HCT116 (cell line): ENCODE data around the gene SLCO2A1. TPM values are rescaled to one million over a fixed set of nuclear protein-coding genes. Genes with fewer than 3 reads are reported as not detected.

Experiments
- ATAC-seq: fragments of 200-7000 bp; cut with Tn5 transposase; 2 replicates; pipeline ENCODE4 v1.9.1; 2020; ENCODE audit warnings: mild to moderate bottlenecking, moderate library complexity
- BruUV-seq: library from RNA; stranded (reverse); fragments of 400-500 nt; replicated peaks from 2 replicates; lab custom pipeline; 2021; lab: Mats Ljungman, UMichigan
- CTCF ChIA-PET: fragments of 300-600 bp; sonication (Branson Sonifier 250); formaldehyde crosslinking; loops from one replicate; lab custom pipeline; 2021; ENCODE audit warnings: antibody characterized with exemption; lab: Charles Lee
- POLR2A ChIA-PET: fragments of 300-600, 350-600 bp; sonication (Branson Sonifier 250); formaldehyde crosslinking; loops from one replicate; lab custom pipeline; 2021; ENCODE audit warnings: antibody characterized with exemption; lab: Charles Lee
- RAD21 ChIA-PET, 2 experiments: fragments of 300-600 bp; sonication (Branson Sonifier 250); formaldehyde crosslinking; loops; one replicate each; lab custom pipeline; 2023; ENCODE audit warnings: low total read pairs in 2 of 2; ENCODE audit not compliant: uncharacterized antibody in 2 of 2, unreplicated experiment in 2 of 2, low non-redundant PET in 1 of 2; lab: Charles Lee
- DNase-seq: peaks from one replicate; pipeline ENCODE4 v3.0.0-alpha.2; 2010; ENCODE audit warnings: low read depth, low spot score
- H2AFZ ChIP-seq: fragments of 200-600 bp; shearing (Covaris generic), sonication (generic); 2 replicates; pipeline ENCODE4 v1.6.1; 2017; ENCODE audit warnings: low read depth, mixed run types, mixed read lengths, antibody characterized with exemption, low read length; ENCODE audit not compliant: poor library complexity, severe bottlenecking
- H3K27ac ChIP-seq: 2 replicates; pipeline ENCODE4 v1.5.1; 2012; ENCODE audit warnings: low read depth, low read length
- H3K27me3 ChIP-seq: fragments of 200-600 bp; sonication (generic); 2 replicates; pipeline ENCODE4 v1.6.1; 2016; ENCODE audit warnings: mixed run types, low read length, mixed read lengths; ENCODE audit not compliant: insufficient read depth
- H3K36me3 ChIP-seq, 2 experiments: fragments of 200-500 bp in 1 of 2; fragments of 200-600 bp in 1 of 2; sonication (Bioruptor generic) in 1 of 2; sonication (generic) in 1 of 2; 2 replicates each; pipeline versions ENCODE4 v1.5.1 to v1.6.1; 2014 to 2016; ENCODE audit warnings: low read length in 2 of 2, inconsistent platforms in 1 of 2, mixed read lengths in 1 of 2, mixed run types in 1 of 2; ENCODE audit not compliant: insufficient read depth in 2 of 2, control insufficient read depth in 1 of 2
- H3K4me1 ChIP-seq, 2 experiments: fragments of 200-600 bp in 1 of 2; sonication (generic) in 1 of 2; 2 replicates each; pipeline versions ENCODE4 v1.5.1 to v1.6.1; 2012 to 2017; ENCODE audit warnings: low read length in 2 of 2, inconsistent platforms in 1 of 2, mild to moderate bottlenecking in 1 of 2, mixed read lengths in 1 of 2, mixed run types in 1 of 2, moderate library complexity in 1 of 2; ENCODE audit not compliant: insufficient read depth in 2 of 2, control insufficient read depth in 1 of 2
- H3K4me2 ChIP-seq: fragments of 200-600 bp; sonication (generic); 2 replicates; pipeline ENCODE4 v1.6.1; 2017; ENCODE audit warnings: mixed run types, low read length, mixed read lengths
- H3K4me3 ChIP-seq, 2 experiments: fragments of 200-600 bp in 1 of 2; sonication (generic) in 1 of 2; replicated peaks in 1 of 2; 2 replicates each; pipeline ENCODE4 v1.5.1; 2011 to 2016; ENCODE audit warnings: low read length in 2 of 2, control low read depth in 1 of 2, low read depth in 1 of 2, mild to moderate bottlenecking in 1 of 2, mixed read lengths in 1 of 2, mixed run types in 1 of 2
- H3K79me2 ChIP-seq: fragments of 200-600 bp; sonication (generic); 2 replicates; pipeline ENCODE4 v1.6.1; 2017; ENCODE audit warnings: mild to moderate bottlenecking, mixed run types, low read length, moderate library complexity, mixed read lengths; ENCODE audit not compliant: insufficient read depth
- H3K9ac ChIP-seq: fragments of 200-600 bp; sonication (generic); 2 replicates; pipeline ENCODE4 v1.6.1; 2016; ENCODE audit warnings: low read length, mixed read lengths
- H3K9me2 ChIP-seq: fragments of 200-600 bp; sonication (generic), shearing (Covaris generic); 2 replicates; pipeline ENCODE4 v1.6.1; 2017; ENCODE audit warnings: mixed run types, mild to moderate bottlenecking, moderate library complexity; ENCODE audit not compliant: insufficient read depth
- H3K9me3 ChIP-seq, 2 experiments: fragments of 200-500 bp in 1 of 2; fragments of 200-600 bp in 1 of 2; sonication (Bioruptor generic) in 1 of 2; sonication (generic) in 1 of 2; 2 replicates each; pipeline ENCODE4 v1.6.1; 2014 to 2017; ENCODE audit warnings: low read length in 2 of 2, mixed read lengths in 2 of 2, inconsistent platforms in 1 of 2, low read depth in 1 of 2, mild to moderate bottlenecking in 1 of 2, mixed run types in 1 of 2, moderate library complexity in 1 of 2; ENCODE audit not compliant: control insufficient read depth in 1 of 2, insufficient read depth in 1 of 2
- H4K20me1 ChIP-seq: fragments of 200-600 bp; sonication (generic), shearing (Covaris generic); 2 replicates; pipeline ENCODE4 v1.6.1; 2017; ENCODE audit warnings: mixed run types, mild to moderate bottlenecking, moderate library complexity; ENCODE audit not compliant: insufficient read depth
- CEBPB ChIP-seq: IDR thresholded peaks from 2 replicates; pipeline ENCODE4 v1.6.1; 2012; ENCODE audit warnings: low read depth
- ELF1 ChIP-seq: IDR thresholded peaks from 2 replicates; pipeline ENCODE4 v1.6.1; 2012; ENCODE audit warnings: low read depth, borderline replicate concordance
- FOSL1 ChIP-seq: IDR thresholded peaks from 2 replicates; pipeline ENCODE4 v1.6.1; 2012; ENCODE audit warnings: low read depth
- JUND ChIP-seq: IDR thresholded peaks from 2 replicates; pipeline ENCODE4 v1.6.1; 2012
- POLR2AphosphoS5 ChIP-seq: IDR thresholded peaks from 2 replicates; pipeline ENCODE4 v1.6.1; 2011; ENCODE audit warnings: mild to moderate bottlenecking, low read depth, low read length, moderate library complexity
- RAD21 ChIP-seq: IDR thresholded peaks from 2 replicates; pipeline ENCODE4 v1.6.1; 2012; ENCODE audit warnings: low read depth, mild to moderate bottlenecking
- SIN3A ChIP-seq: IDR thresholded peaks from 2 replicates; pipeline ENCODE4 v1.6.1; 2012; ENCODE audit warnings: low read depth
- TCF7L2 ChIP-seq: IDR thresholded peaks from 2 replicates; pipeline ENCODE4 v1.7.0; 2011; ENCODE audit warnings: borderline replicate concordance, inconsistent platforms; ENCODE audit not compliant: insufficient read depth, insufficient read length; ENCODE audit errors: extremely low read depth
- YY1 ChIP-seq: IDR thresholded peaks from 2 replicates; pipeline ENCODE4 v1.6.1; 2011; ENCODE audit warnings: low read length, low read depth, moderate library complexity, mild to moderate bottlenecking; ENCODE audit not compliant: insufficient replicate concordance; ENCODE audit errors: extremely low read depth
- ZFX ChIP-seq: fragments of 450-650 bp; IDR thresholded peaks from 2 replicates; pipeline ENCODE4 v1.6.1; 2017
- ZNF274 ChIP-seq: fragments of 200-500 bp; sonication (Bioruptor generic); IDR thresholded peaks from 2 replicates; pipeline ENCODE4 v1.6.1; 2014; ENCODE audit warnings: mild to moderate bottlenecking, low read depth, low read length, inconsistent platforms
- intact Hi-C: fragments of 100-400 bp; cut with micrococcal nuclease; formaldehyde crosslinking; loops from 2 replicates; pipeline ENCODE4 v1.10.0; 2022
- total RNA-seq: library from RNA; stranded (reverse); gene quantifications from one replicate; pipeline ENCODE4 v1.2.1, GENCODE V29; 2021; ENCODE audit not compliant: unreplicated experiment
- TF ChIP-seq, protein P1 (sequence below), 3 experiments: fragments of 200-600 bp in 1 of 3; sonication (generic) in 1 of 3; IDR thresholded peaks in 2 of 3; conservative IDR thresholded peaks in 1 of 3; 2 replicates each; pipeline ENCODE4 v1.5.1; 2012 to 2017; ENCODE audit warnings: low read depth in 2 of 3, low read length in 2 of 3, antibody characterized with exemption in 1 of 3, borderline replicate concordance in 1 of 3, control low read depth in 1 of 3, mild to moderate bottlenecking in 1 of 3, mixed read lengths in 1 of 3, mixed run types in 1 of 3, moderate library complexity in 1 of 3; ENCODE audit not compliant: insufficient read depth in 1 of 3
- TF ChIP-seq, protein P2 (sequence below): IDR thresholded peaks from 2 replicates; pipeline ENCODE4 v1.6.1; 2011; ENCODE audit warnings: mild to moderate bottlenecking, low read length, moderate library complexity; ENCODE audit not compliant: insufficient replicate concordance; ENCODE audit errors: extremely low read depth
- TF ChIP-seq, protein P3 (sequence below): IDR thresholded peaks from 2 replicates; pipeline ENCODE4 v1.6.1; 2012
- TF ChIP-seq, protein P4 (sequence below): IDR thresholded peaks from 2 replicates; pipeline ENCODE4 v1.6.1; 2012

SLCO2A1 gene
- total RNA-seq, 1 experiment from 2014 or later: 0.52 TPM

DNA sequence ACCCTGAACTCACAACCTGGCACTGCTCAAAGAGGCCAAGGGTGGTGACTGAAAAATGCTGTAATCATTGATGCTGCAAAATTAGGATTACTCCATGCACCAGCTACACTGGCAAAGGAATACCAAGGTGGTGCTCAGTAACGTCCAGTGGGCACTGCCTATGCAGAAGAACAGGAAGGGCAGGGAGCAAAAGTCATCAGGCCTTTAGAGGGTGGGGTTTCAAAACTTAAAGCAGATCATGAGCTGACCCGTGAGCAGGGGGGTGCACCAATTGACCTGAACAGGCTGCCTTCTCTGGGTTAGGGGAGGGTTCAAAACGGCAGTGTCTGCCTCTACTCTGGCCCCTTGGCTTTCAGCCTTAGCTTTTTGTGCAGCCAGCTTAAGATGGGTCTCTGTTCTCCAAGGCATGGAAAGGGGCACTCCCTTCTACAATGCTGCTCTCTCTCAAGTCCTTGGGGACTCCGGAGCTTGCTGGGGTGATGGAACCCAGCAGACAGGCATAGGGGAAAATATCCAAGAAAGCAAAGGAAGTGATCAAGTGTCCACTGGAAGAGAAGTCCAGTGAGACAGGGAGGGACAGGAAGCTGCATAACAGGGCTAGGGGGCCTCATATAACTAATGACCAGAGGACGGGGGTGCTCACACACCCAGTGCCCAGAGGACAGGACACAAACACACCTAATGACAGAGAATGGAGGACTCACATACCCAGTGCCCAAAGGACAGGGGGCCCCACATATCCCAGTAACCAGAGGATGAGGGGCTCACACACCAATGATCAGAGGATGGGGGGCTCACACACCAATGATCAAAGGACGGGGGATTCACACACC is 145.5 kb downstream of the SLCO2A1 start:
- Histone ChIP-seq H3K79me2 (no peaks in the 10 kb centered on the region), H2AFZ (no peak overlapping the region), H3K4me1 (peaks cover 0 to 9% of the 10 kb centered on the region in 2 experiments; a peak in 3 of 4 replicates), H3K36me3 (no peaks in the 10 kb centered on the region), H3K9me2 (no peaks in the 10 kb centered on the region), H3K4me2 (no peak overlapping the region), H3K9ac (no peak overlapping the region), H3K27ac (no peak overlapping the region), H4K20me1 (no peaks in the 10 kb centered on the region), H3K4me3 (no peak overlapping the region), H3K9me3 (no peaks in the 10 kb centered on the region), H3K27me3 (no peaks in the 10 kb centered on the region)
- POLR2A ChIA-PET: no interaction called here
- intact Hi-C loops: no loop called here
- TF ChIP-seq ZNF274 (no peak), RAD21 (no peak)
- BruUV-seq: no TSS peak
- DNase-seq: no peak
- no peak for ATAC-seq
- CTCF ChIA-PET: no interaction called here
- RAD21 ChIA-PET: no interaction called here

DNA sequence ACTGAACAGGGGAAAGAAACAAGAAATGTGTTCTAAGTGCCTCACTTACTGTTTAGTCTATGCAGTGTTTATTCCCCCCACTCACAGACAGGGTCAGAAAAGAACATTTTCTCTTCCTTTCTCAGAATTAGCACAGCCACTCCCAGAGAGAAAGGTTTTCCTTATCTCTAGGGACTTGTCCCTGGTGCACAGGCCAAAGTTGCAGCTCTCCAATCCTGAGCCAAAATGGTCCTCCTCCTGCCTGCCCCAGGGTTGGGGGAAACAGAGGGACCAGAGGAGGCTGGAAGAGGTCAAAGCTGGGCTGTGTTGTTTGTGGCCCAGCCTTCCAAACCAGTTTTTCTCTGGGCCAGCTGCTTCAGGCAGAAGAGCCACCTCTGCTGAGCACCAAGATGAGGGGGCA is 146.1 kb downstream of the SLCO2A1 start:
- no peak overlapping the region for H3K4me3 ChIP-seq
- H3K9me3 ChIP-seq: no peaks in the 10 kb centered on the region
- no peak for TF ChIP-seq POLR2AphosphoS5
- TF ChIP-seq, protein P1, sequence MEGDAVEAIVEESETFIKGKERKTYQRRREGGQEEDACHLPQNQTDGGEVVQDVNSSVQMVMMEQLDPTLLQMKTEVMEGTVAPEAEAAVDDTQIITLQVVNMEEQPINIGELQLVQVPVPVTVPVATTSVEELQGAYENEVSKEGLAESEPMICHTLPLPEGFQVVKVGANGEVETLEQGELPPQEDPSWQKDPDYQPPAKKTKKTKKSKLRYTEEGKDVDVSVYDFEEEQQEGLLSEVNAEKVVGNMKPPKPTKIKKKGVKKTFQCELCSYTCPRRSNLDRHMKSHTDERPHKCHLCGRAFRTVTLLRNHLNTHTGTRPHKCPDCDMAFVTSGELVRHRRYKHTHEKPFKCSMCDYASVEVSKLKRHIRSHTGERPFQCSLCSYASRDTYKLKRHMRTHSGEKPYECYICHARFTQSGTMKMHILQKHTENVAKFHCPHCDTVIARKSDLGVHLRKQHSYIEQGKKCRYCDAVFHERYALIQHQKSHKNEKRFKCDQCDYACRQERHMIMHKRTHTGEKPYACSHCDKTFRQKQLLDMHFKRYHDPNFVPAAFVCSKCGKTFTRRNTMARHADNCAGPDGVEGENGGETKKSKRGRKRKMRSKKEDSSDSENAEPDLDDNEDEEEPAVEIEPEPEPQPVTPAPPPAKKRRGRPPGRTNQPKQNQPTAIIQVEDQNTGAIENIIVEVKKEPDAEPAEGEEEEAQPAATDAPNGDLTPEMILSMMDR (IDR thresholded peaks at IDR 0.05 in 2 of 3, conservative IDR thresholded peaks at IDR 0.05 in 1 of 3; ENCODE audit: borderline replicate concordance in 1 of 3, insufficient read depth in 1 of 3, low read depth in 2 of 3, low read length in 2 of 3): no peak
- TF ChIP-seq ELF1: no peak
- no peak for TF ChIP-seq TCF7L2
- TF ChIP-seq SIN3A: no peak
- TF ChIP-seq JUND: no peak
- no peak for TF ChIP-seq FOSL1
- no peak for TF ChIP-seq RAD21
- no peak for TF ChIP-seq YY1
- TF ChIP-seq, protein P2, sequence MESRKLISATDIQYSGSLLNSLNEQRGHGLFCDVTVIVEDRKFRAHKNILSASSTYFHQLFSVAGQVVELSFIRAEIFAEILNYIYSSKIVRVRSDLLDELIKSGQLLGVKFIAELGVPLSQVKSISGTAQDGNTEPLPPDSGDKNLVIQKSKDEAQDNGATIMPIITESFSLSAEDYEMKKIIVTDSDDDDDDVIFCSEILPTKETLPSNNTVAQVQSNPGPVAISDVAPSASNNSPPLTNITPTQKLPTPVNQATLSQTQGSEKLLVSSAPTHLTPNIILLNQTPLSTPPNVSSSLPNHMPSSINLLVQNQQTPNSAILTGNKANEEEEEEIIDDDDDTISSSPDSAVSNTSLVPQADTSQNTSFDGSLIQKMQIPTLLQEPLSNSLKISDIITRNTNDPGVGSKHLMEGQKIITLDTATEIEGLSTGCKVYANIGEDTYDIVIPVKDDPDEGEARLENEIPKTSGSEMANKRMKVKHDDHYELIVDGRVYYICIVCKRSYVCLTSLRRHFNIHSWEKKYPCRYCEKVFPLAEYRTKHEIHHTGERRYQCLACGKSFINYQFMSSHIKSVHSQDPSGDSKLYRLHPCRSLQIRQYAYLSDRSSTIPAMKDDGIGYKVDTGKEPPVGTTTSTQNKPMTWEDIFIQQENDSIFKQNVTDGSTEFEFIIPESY: no peak
- TF ChIP-seq, protein P3, sequence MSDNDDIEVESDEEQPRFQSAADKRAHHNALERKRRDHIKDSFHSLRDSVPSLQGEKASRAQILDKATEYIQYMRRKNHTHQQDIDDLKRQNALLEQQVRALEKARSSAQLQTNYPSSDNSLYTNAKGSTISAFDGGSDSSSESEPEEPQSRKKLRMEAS: no peak
- TF ChIP-seq CEBPB: no peak
- no peak for TF ChIP-seq ZFX
- TF ChIP-seq, protein P4, sequence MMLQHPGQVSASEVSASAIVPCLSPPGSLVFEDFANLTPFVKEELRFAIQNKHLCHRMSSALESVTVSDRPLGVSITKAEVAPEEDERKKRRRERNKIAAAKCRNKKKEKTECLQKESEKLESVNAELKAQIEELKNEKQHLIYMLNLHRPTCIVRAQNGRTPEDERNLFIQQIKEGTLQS: no peak
- no peaks in the 10 kb centered on the region for H3K36me3 ChIP-seq
- no peak overlapping the region for H3K27ac ChIP-seq
- no peaks in the 10 kb centered on the region for H3K79me2 ChIP-seq
- H4K20me1 ChIP-seq: no peaks in the 10 kb centered on the region
- H3K4me2 ChIP-seq: no peak overlapping the region
- POLR2A ChIA-PET: no interaction called here
- RAD21 ChIA-PET: no interaction called here
- CTCF ChIA-PET: no interaction called here
- no peak overlapping the region for H2AFZ ChIP-seq
- H3K9ac ChIP-seq: no peak overlapping the region
- H3K27me3 ChIP-seq: no peaks in the 10 kb centered on the region
- no peak for DNase-seq
- H3K4me1 ChIP-seq: peaks cover 0 to 9% of the 10 kb centered on the region in 2 experiments; a peak in 3 of 4 replicates
- no TSS peak for BruUV-seq
- no peak for ATAC-seq
- intact Hi-C loops: no loop called here
- H3K9me2 ChIP-seq: no peaks in the 10 kb centered on the region
